Measurements from ENCODE around the gene SEC23A.
"Not testable (repeated sequence)": the region's sequence is repeated elsewhere in the genome, so short reads cannot be mapped to it uniquely, and the experiment has no call there.

The SEC23A gene

GRCh38 chr14:39109893-39110715, 7.1 kb upstream of the SEC23A start:
- H3K36me3 ChIP-seq (ENCODE audit: control insufficient read depth, insufficient read depth, low read length, severe bottlenecking) = no peaks in the 10 kb centered on the region
- no peaks in the 10 kb centered on the region for H3K9me3 ChIP-seq (ENCODE audit: control insufficient read depth, low read length)
- H3K4me3 ChIP-seq (ENCODE audit: low read length) = no peak overlapping the region
- no peak for DNase-seq (ENCODE audit: low read depth)
- H3K27me3 ChIP-seq (replicated peaks; ENCODE audit: control insufficient read depth, insufficient read depth, low read length) = no peaks in the 10 kb centered on the region
- H3K4me1 ChIP-seq (ENCODE audit: control insufficient read depth, insufficient read depth, low read length) = peaks cover 11% of the 10 kb centered on the region
- H3K9ac ChIP-seq (ENCODE audit: low read length) = no peak overlapping the region

GRCh38 chr14:39108791-39109190, 5.8 kb upstream of the SEC23A start:
- H3K4me3 ChIP-seq (ENCODE audit: low read length) = no peak overlapping the region
- H3K9ac ChIP-seq (ENCODE audit: low read length) = no peak overlapping the region
- H3K9me3 ChIP-seq (ENCODE audit: control insufficient read depth, low read length) = no peaks in the 10 kb centered on the region
- peaks cover 10% of the 10 kb centered on the region for H3K4me1 ChIP-seq (ENCODE audit: control insufficient read depth, insufficient read depth, low read length)
- H3K27me3 ChIP-seq (replicated peaks; ENCODE audit: control insufficient read depth, insufficient read depth, low read length) = no peaks in the 10 kb centered on the region
- no peak for DNase-seq (ENCODE audit: low read depth)
- H3K36me3 ChIP-seq (ENCODE audit: control insufficient read depth, insufficient read depth, low read length, severe bottlenecking) = no peaks in the 10 kb centered on the region

- peak; percentile 74 for DNase-seq (ENCODE audit: low read depth)
- peaks cover 10% of the 10 kb centered on the region for H3K4me1 ChIP-seq (ENCODE audit: control insufficient read depth, insufficient read depth, low read length)
- H3K9ac ChIP-seq (ENCODE audit: low read length) = no peak overlapping the region
These were observed 4.6 kb upstream of the SEC23A start for GRCh38 chr14:39107591-39107996.

GRCh38 chr14:39104078-39104801, 1.2 kb upstream of the SEC23A start:
- not testable (repeated sequence) for H3K9me3 ChIP-seq (ENCODE audit: control insufficient read depth, low read length); H3K36me3 ChIP-seq (ENCODE audit: control insufficient read depth, insufficient read depth, low read length, severe bottlenecking); DNase-seq (ENCODE audit: low read depth); H3K27me3 ChIP-seq (replicated peaks; ENCODE audit: control insufficient read depth, insufficient read depth, low read length)
- Histone ChIP-seq H3K4me1 (ENCODE audit: control insufficient read depth, insufficient read depth, low read length) (peaks cover 25% of the 10 kb centered on the region), H3K4me3 (ENCODE audit: low read length) (peak overlapping the region; percentile 92), H3K9ac (ENCODE audit: low read length) (peak overlapping the region; percentile 94)

More at GRCh38 chr14:39107591-39107996, 4.6 kb upstream of the SEC23A start:
- Histone ChIP-seq H3K27me3 (replicated peaks; ENCODE audit: control insufficient read depth, insufficient read depth, low read length) (no peaks in the 10 kb centered on the region), H3K36me3 (ENCODE audit: control insufficient read depth, insufficient read depth, low read length, severe bottlenecking) (no peaks in the 10 kb centered on the region), H3K4me3 (ENCODE audit: low read length) (no peak overlapping the region), H3K9me3 (ENCODE audit: control insufficient read depth, low read length) (no peaks in the 10 kb centered on the region)

- no peaks in the 10 kb centered on the region for H3K27me3 ChIP-seq (replicated peaks; ENCODE audit: control insufficient read depth, insufficient read depth, low read length)
- peak; percentile 66 for DNase-seq (ENCODE audit: low read depth)
- H3K4me3 ChIP-seq (ENCODE audit: low read length) = peak overlapping the region; percentile 92
- H3K4me1 ChIP-seq (ENCODE audit: control insufficient read depth, insufficient read depth, low read length) = peaks cover 33% of the 10 kb centered on the region
- no peaks in the 10 kb centered on the region for H3K36me3 ChIP-seq (ENCODE audit: control insufficient read depth, insufficient read depth, low read length, severe bottlenecking)
- H3K9me3 ChIP-seq (ENCODE audit: control insufficient read depth, low read length) = no peaks in the 10 kb centered on the region
- peak overlapping the region; percentile 94 for H3K9ac ChIP-seq (ENCODE audit: low read length)
These were observed 618 bp downstream of the SEC23A start for GRCh38 chr14:39102265-39102968.

GRCh38 chr14:39099748-39100147, 3.3 kb downstream of the SEC23A start:
- no peak for DNase-seq (ENCODE audit: low read depth)
- Histone ChIP-seq H3K27me3 (replicated peaks; ENCODE audit: control insufficient read depth, insufficient read depth, low read length) (no peaks in the 10 kb centered on the region), H3K9me3 (ENCODE audit: control insufficient read depth, low read length) (no peaks in the 10 kb centered on the region), H3K36me3 (ENCODE audit: control insufficient read depth, insufficient read depth, low read length, severe bottlenecking) (peaks cover 22% of the 10 kb centered on the region), H3K4me1 (ENCODE audit: control insufficient read depth, insufficient read depth, low read length) (peaks cover 39% of the 10 kb centered on the region), H3K9ac (ENCODE audit: low read length) (no peak overlapping the region), H3K4me3 (ENCODE audit: low read length) (peak overlapping the region; percentile 62)

- peak overlapping the region; percentile 62 for H3K4me3 ChIP-seq (ENCODE audit: low read length)
- H3K36me3 ChIP-seq (ENCODE audit: control insufficient read depth, insufficient read depth, low read length, severe bottlenecking) = peaks cover 26% of the 10 kb centered on the region
- not testable (repeated sequence) for H3K9me3 ChIP-seq (ENCODE audit: control insufficient read depth, low read length); H3K9ac ChIP-seq (ENCODE audit: low read length); DNase-seq (ENCODE audit: low read depth); H3K27me3 ChIP-seq (replicated peaks; ENCODE audit: control insufficient read depth, insufficient read depth, low read length)
- peaks cover 35% of the 10 kb centered on the region for H3K4me1 ChIP-seq (ENCODE audit: control insufficient read depth, insufficient read depth, low read length)
These were observed 3.8 kb downstream of the SEC23A start for GRCh38 chr14:39099215-39099614.

GRCh38 chr14:39097159-39097558, 5.9 kb downstream of the SEC23A start:
- Histone ChIP-seq H3K4me1 (ENCODE audit: control insufficient read depth, insufficient read depth, low read length) (peaks cover 29% of the 10 kb centered on the region), H3K4me3 (ENCODE audit: low read length) (no peak overlapping the region), H3K9ac (ENCODE audit: low read length) (no peak overlapping the region), H3K36me3 (ENCODE audit: control insufficient read depth, insufficient read depth, low read length, severe bottlenecking) (peaks cover 44% of the 10 kb centered on the region), H3K27me3 (replicated peaks; ENCODE audit: control insufficient read depth, insufficient read depth, low read length) (no peaks in the 10 kb centered on the region), H3K9me3 (ENCODE audit: control insufficient read depth, low read length) (no peaks in the 10 kb centered on the region)
- peak; percentile 14 for DNase-seq (ENCODE audit: low read depth)

GRCh38 chr14:39094515-39094914, 8.5 kb downstream of the SEC23A start:
- no peaks in the 10 kb centered on the region for H3K9me3 ChIP-seq (ENCODE audit: control insufficient read depth, low read length)
- H3K9ac ChIP-seq (ENCODE audit: low read length) = no peak overlapping the region
- H3K4me1 ChIP-seq (ENCODE audit: control insufficient read depth, insufficient read depth, low read length) = peaks cover 16% of the 10 kb centered on the region
- H3K4me3 ChIP-seq (ENCODE audit: low read length) = no peak overlapping the region
- no peaks in the 10 kb centered on the region for H3K27me3 ChIP-seq (replicated peaks; ENCODE audit: control insufficient read depth, insufficient read depth, low read length)
- peaks cover 70% of the 10 kb centered on the region for H3K36me3 ChIP-seq (ENCODE audit: control insufficient read depth, insufficient read depth, low read length, severe bottlenecking)
- DNase-seq (ENCODE audit: low read depth) = no peak

- Histone ChIP-seq H3K27me3 (replicated peaks; ENCODE audit: control insufficient read depth, insufficient read depth, low read length) (no peaks in the 10 kb centered on the region), H3K9me3 (ENCODE audit: control insufficient read depth, low read length) (no peaks in the 10 kb centered on the region), H3K4me1 (ENCODE audit: control insufficient read depth, insufficient read depth, low read length) (peaks cover 9% of the 10 kb centered on the region), H3K9ac (ENCODE audit: low read length) (no peak overlapping the region), H3K36me3 (ENCODE audit: control insufficient read depth, insufficient read depth, low read length, severe bottlenecking) (peaks cover 90% of the 10 kb centered on the region), H3K4me3 (ENCODE audit: low read length) (no peak overlapping the region)
- DNase-seq (ENCODE audit: low read depth) = no peak
These were observed 11.3 kb downstream of the SEC23A start for GRCh38 chr14:39091716-39092115.

- peaks cover 9% of the 10 kb centered on the region for H3K4me1 ChIP-seq (ENCODE audit: control insufficient read depth, insufficient read depth, low read length)
- no peak overlapping the region for H3K9ac ChIP-seq (ENCODE audit: low read length)
- H3K36me3 ChIP-seq (ENCODE audit: control insufficient read depth, insufficient read depth, low read length, severe bottlenecking) = peaks cover 93% of the 10 kb centered on the region
- H3K4me3 ChIP-seq (ENCODE audit: low read length) = no peak overlapping the region
- H3K27me3 ChIP-seq (replicated peaks; ENCODE audit: control insufficient read depth, insufficient read depth, low read length) = no peaks in the 10 kb centered on the region
- no peak for DNase-seq (ENCODE audit: low read depth)
- no peaks in the 10 kb centered on the region for H3K9me3 ChIP-seq (ENCODE audit: control insufficient read depth, low read length)
These were observed 12.4 kb downstream of the SEC23A start for GRCh38 chr14:39090548-39091111.

All from adipocyte (in vitro differentiated cells).